Choroid plexus epithelial cell (primary cell): Measurements from ENCODE around the gene ZDHHC5.

Experiments used
- DNase-seq: peaks from one replicate; pipeline ENCODE4 v3.0.0-alpha.2; 2010; ENCODE audit warnings: low read depth
- H3K4me3 ChIP-seq: 2 replicates; pipeline ENCODE4 v1.5.1; 2011; ENCODE audit warnings: low read depth, mild to moderate bottlenecking, control low read depth, low read length, moderate library complexity
- CTCF ChIP-seq: conservative IDR thresholded peaks from 2 replicates; pipeline ENCODE4 v1.5.1; 2011; ENCODE audit warnings: low read depth, mild to moderate bottlenecking, control low read depth, inconsistent platforms, low read length, moderate library complexity

ZDHHC5 gene

GRCh38 chr11:57626895-57627294 lies 41.0 kb upstream of the ZDHHC5 start:
- no peak for DNase-seq
- no peak for TF ChIP-seq CTCF
- H3K4me3 ChIP-seq = no peak overlapping the region

- no peak for DNase-seq
- TF ChIP-seq CTCF = no peak
- H3K4me3 ChIP-seq = no peak overlapping the region
These were observed 37.7 kb upstream of the ZDHHC5 start for GRCh38 chr11:57630171-57630570.

- no peak overlapping the region for H3K4me3 ChIP-seq
- TF ChIP-seq CTCF = no peak
- no peak for DNase-seq
These were observed 35.8 kb upstream of the ZDHHC5 start for GRCh38 chr11:57632116-57632515.

- no peak for DNase-seq
- TF ChIP-seq CTCF = no peak
- H3K4me3 ChIP-seq = no peak overlapping the region
These were observed 34.4 kb upstream of the ZDHHC5 start for GRCh38 chr11:57633394-57634070.

GRCh38 chr11:57634311-57634710 lies 33.6 kb upstream of the ZDHHC5 start:
- no peak for TF ChIP-seq CTCF

GRCh38 chr11:57635246-57635645 lies 32.7 kb upstream of the ZDHHC5 start:
- H3K4me3 ChIP-seq = no peak overlapping the region
- no peak for TF ChIP-seq CTCF
- DNase-seq = no peak

More at GRCh38 chr11:57634311-57634710, 33.6 kb upstream of the ZDHHC5 start:
- no peak overlapping the region for H3K4me3 ChIP-seq
- DNase-seq = no peak

GRCh38 chr11:57637626-57638004 lies 30.3 kb upstream of the ZDHHC5 start:
- H3K4me3 ChIP-seq = peak overlapping the region; percentile 94
- DNase-seq = no peak
- no peak for TF ChIP-seq CTCF
